ENCODE measurements around the gene AFG1L. TPM values are rescaled to one million over a fixed set of nuclear protein-coding genes. Genes with fewer than 3 reads are reported as not detected.

Gene AFG1L
- total RNA-seq, 1 experiment from 2014 or later = 7.2 TPM

DNA sequence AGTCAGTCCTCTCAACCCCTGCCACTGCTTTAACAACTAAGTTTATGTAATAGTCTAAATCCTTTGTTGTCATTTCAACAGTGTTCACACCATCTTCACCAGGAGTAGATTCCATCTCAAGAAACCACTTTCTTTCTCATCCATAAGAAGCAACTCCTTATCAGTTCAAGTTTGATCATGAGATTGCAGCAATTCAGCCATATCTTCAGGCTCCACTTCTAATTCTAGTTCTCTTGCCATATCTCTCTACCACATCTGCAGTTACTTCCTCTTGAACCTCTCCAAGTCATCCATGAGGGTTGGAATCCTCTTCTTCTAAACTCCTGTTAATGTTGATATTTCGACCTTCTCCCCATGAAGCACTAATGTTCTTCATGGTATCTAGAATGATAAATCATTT, 208.0 kb downstream of the AFG1L start:
- no peaks in the 10 kb centered on the region for H3K4me1 Mint-ChIP-seq (ENCODE audit: low read depth, unreplicated experiment)
- no peaks in the 10 kb centered on the region for H3K9me3 Mint-ChIP-seq (ENCODE audit: unreplicated experiment)
- H3K27ac Mint-ChIP-seq (ENCODE audit: unreplicated experiment) = no peak overlapping the region
- H3K36me3 Mint-ChIP-seq (ENCODE audit: insufficient read depth, unreplicated experiment) = no peaks in the 10 kb centered on the region
- no peak for TF ChIP-seq CTCF (IDR thresholded peaks at IDR 0.05; ENCODE audit: insufficient read depth in 1 of 2, low read depth in 1 of 2, low read length in 1 of 2, severe bottlenecking in 1 of 2, unreplicated experiment in 1 of 2)
- intact Hi-C loops (cut with micrococcal nuclease; ENCODE audit: unreplicated experiment) = no loop called here
- H3K9me3 ChIP-seq = no peaks in the 10 kb centered on the region
- no peaks in the 10 kb centered on the region for H3K4me1 ChIP-seq
- BruUV-seq (replicated peaks) = no TSS peak
- DNase-seq = no peak
- CTCF ChIA-PET = interaction anchor here (1.0 kb wide), 1 partner anchor 11 kb away, joined by 3 read pairs; no protein-coding TSS in a partner anchor
- H3K27me3 ChIP-seq (replicated peaks; ENCODE audit: control insufficient read depth, insufficient read depth, low read length) = no peaks in the 10 kb centered on the region
- no peak overlapping the region for H3K4me3 ChIP-seq (ENCODE audit: low read depth, low read length)
- H3K36me3 ChIP-seq (ENCODE audit: control insufficient read depth, insufficient read depth, low read length) = no peaks in the 10 kb centered on the region
- H3K4me3 Mint-ChIP-seq (ENCODE audit: unreplicated experiment) = no peak overlapping the region
- H3K27me3 Mint-ChIP-seq (ENCODE audit: insufficient read depth, unreplicated experiment) = no peaks in the 10 kb centered on the region
- POLR2A ChIA-PET = no interaction called here

DNA sequence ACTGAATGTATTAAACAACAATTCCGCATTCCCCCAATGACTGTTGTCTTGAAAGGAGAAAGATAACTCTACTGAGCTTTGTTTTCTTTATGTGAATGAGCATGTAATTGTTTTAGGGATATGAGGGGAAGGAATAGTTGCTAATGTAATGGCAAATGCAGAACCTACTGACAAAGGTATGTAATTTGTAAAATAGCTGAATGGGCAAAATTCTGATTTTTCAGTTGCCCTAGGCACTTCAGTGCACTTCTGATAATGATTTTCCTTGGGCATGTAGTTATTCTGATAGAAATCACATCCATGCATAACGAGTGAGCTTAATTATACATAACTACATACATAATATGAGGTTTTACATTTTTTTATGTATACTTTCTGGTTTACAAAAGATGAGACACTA, 212.5 kb downstream of the AFG1L start:
- no peaks in the 10 kb centered on the region for H3K4me1 Mint-ChIP-seq (ENCODE audit: low read depth, unreplicated experiment)

DNA sequence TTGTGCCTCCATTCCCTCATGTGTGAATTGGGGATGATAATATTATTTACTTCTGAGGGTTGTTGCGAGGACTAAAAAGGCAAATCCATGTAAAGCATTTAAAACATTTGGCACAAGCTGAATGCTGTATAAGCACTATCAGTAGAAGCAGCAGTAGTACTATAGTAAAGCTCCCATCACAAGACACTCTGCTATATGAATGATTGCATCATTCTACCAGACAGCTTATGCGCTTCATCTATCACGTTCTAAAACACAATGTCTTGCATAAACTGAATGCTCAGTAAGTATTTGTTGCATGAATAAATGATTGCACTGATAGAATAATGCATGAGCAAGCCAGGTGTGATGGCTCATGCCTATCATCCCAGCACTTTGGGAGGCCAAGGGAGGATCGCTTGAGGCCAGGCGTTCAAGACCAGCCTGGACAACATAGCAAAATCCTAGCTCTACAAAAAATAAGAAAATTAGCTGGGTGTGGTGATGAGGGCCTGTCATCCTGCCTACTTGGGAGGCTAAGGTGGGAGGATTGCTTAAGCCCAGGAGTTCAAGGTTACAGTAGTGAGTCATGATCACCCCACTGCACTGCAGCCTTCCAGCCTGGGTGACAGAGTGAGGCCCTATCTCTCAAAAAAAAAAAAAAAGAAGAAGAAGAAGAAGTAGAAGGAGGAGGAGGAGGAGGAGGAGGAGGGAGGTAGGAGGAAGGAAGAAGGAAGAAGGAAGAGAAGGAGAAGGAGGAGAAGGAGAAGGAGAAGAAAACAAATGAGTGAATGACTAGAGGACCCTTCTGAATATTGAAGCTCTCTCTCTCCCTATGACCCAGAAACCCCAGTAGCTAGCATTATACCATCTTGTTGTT, 215.8 kb downstream of the AFG1L start:
- no peaks in the 10 kb centered on the region for H3K4me1 ChIP-seq
- Mint-ChIP-seq H3K4me1 (ENCODE audit: low read depth, unreplicated experiment) (no peaks in the 10 kb centered on the region), H3K27me3 (ENCODE audit: insufficient read depth, unreplicated experiment) (no peaks in the 10 kb centered on the region), H3K9me3 (ENCODE audit: unreplicated experiment) (no peaks in the 10 kb centered on the region), H3K27ac (ENCODE audit: unreplicated experiment) (no peak overlapping the region), H3K4me3 (ENCODE audit: unreplicated experiment) (no peak overlapping the region), H3K36me3 (ENCODE audit: insufficient read depth, unreplicated experiment) (no peaks in the 10 kb centered on the region)
- TF ChIP-seq CTCF (IDR thresholded peaks at IDR 0.05; ENCODE audit: insufficient read depth in 1 of 2, low read depth in 1 of 2, low read length in 1 of 2, severe bottlenecking in 1 of 2, unreplicated experiment in 1 of 2) = no peak
- no peak for DNase-seq
- H3K27me3 ChIP-seq (replicated peaks; ENCODE audit: control insufficient read depth, insufficient read depth, low read length) = no peaks in the 10 kb centered on the region
- H3K9me3 ChIP-seq = no peaks in the 10 kb centered on the region
- intact Hi-C loops (cut with micrococcal nuclease; ENCODE audit: unreplicated experiment) = no loop called here
- POLR2A ChIA-PET = no interaction called here
- CTCF ChIA-PET = no interaction called here
- no peak overlapping the region for H3K4me3 ChIP-seq (ENCODE audit: low read depth, low read length)
- no TSS peak for BruUV-seq (replicated peaks)
- no peaks in the 10 kb centered on the region; the same call in 1 of the 2 replicates for H3K36me3 ChIP-seq (ENCODE audit: control insufficient read depth, insufficient read depth, low read length)

More for the DNA sequence above, 212.5 kb downstream of the AFG1L start:
- H3K27me3 ChIP-seq (replicated peaks; ENCODE audit: control insufficient read depth, insufficient read depth, low read length) = no peaks in the 10 kb centered on the region
- H3K36me3 Mint-ChIP-seq (ENCODE audit: insufficient read depth, unreplicated experiment) = no peaks in the 10 kb centered on the region
- DNase-seq = no peak
- H3K27ac Mint-ChIP-seq (ENCODE audit: unreplicated experiment) = no peak overlapping the region
- no peak overlapping the region for H3K4me3 ChIP-seq (ENCODE audit: low read depth, low read length)
- H3K4me1 ChIP-seq = no peaks in the 10 kb centered on the region
- H3K4me3 Mint-ChIP-seq (ENCODE audit: unreplicated experiment) = no peak overlapping the region
- no peaks in the 10 kb centered on the region for H3K27me3 Mint-ChIP-seq (ENCODE audit: insufficient read depth, unreplicated experiment)
- no TSS peak for BruUV-seq (replicated peaks)
- no peaks in the 10 kb centered on the region for H3K9me3 ChIP-seq
- no peaks in the 10 kb centered on the region; the same call in 1 of the 2 replicates for H3K36me3 ChIP-seq (ENCODE audit: control insufficient read depth, insufficient read depth, low read length)
- POLR2A ChIA-PET = no interaction called here
- H3K9me3 Mint-ChIP-seq (ENCODE audit: unreplicated experiment) = no peaks in the 10 kb centered on the region
- CTCF ChIA-PET = interaction anchor here (1.0 kb wide), 1 partner anchor 12 kb away, joined by 3 read pairs; no protein-coding TSS in a partner anchor
- TF ChIP-seq CTCF (IDR thresholded peaks at IDR 0.05; ENCODE audit: insufficient read depth in 1 of 2, low read depth in 1 of 2, low read length in 1 of 2, severe bottlenecking in 1 of 2, unreplicated experiment in 1 of 2) = no peak
- intact Hi-C loops (cut with micrococcal nuclease; ENCODE audit: unreplicated experiment) = no loop called here
